Gastroesophageal sphincter (tissue), 4 donors: ENCODE measurements around the gene PDCL3. TPM values are rescaled to one million over a fixed set of nuclear protein-coding genes. Genes with fewer than 3 reads are reported as not detected.

Experiments
- ATAC-seq: fragments of 150-250 bp; one replicate; pipeline ENCODE4 v1.9.1; 2016; ENCODE audit warnings: mild to moderate bottlenecking, moderate library complexity
- H3K27ac ChIP-seq, 4 donors: fragments of 200-600 bp; sonication (generic) in 3 of 4; 1 replicate in 3 of 4; 2 replicates in 1 of 4; pipeline ENCODE4 v1.5.1; 2016 to 2019
- H3K27me3 ChIP-seq: fragments of 200-600 bp; sonication (generic); one replicate; pipeline ENCODE4 v1.5.1; 2019
- H3K36me3 ChIP-seq, 2 donors: fragments of 200-600 bp; sonication (generic); one replicate each; pipeline ENCODE4 v1.5.1; 2019; ENCODE audit warnings: control low read depth in 1 of 2
- H3K4me1 ChIP-seq, 3 donors: fragments of 200-600 bp; sonication (generic); 1 replicate in 2 of 3; 2 replicates in 1 of 3; pipeline ENCODE4 v1.5.1; 2016 to 2019; ENCODE audit warnings: control low read depth in 2 of 3
- H3K4me3 ChIP-seq, 2 donors: fragments of 200-600 bp; sonication (generic); one replicate each; pipeline ENCODE4 v1.5.1; 2019; ENCODE audit warnings: mild to moderate bottlenecking in 1 of 2, moderate library complexity in 1 of 2
- H3K9me3 ChIP-seq, 3 donors: fragments of 200-600 bp; sonication (generic); one replicate each; pipeline ENCODE4 v1.5.1; 2017 to 2019; ENCODE audit warnings: control low read depth in 2 of 3
- EP300 ChIP-seq: sonication (generic); formaldehyde crosslinking; IDR thresholded peaks from one replicate; pipeline ENCODE4 v1.6.1; 2017; ENCODE audit warnings: antibody characterized with exemption, mild to moderate bottlenecking
- POLR2A ChIP-seq, 2 donors: fragments of 450-650 bp; IDR thresholded peaks; one replicate each; pipeline ENCODE4 v1.6.1; 2017; ENCODE audit warnings: antibody characterized with exemption in 2 of 2, mild to moderate bottlenecking in 2 of 2, moderate library complexity in 1 of 2
- POLR2AphosphoS5 ChIP-seq: sonication (generic); formaldehyde crosslinking; IDR thresholded peaks from one replicate; pipeline ENCODE4 v1.6.1; 2017; ENCODE audit warnings: antibody characterized with exemption
- WGBS, 2 donors: methylation state at CpG; one replicate each; pipeline ENCODE4 v1.1.5; 2018; ENCODE audit warnings: low coverage in 1 of 2; 5-methylcytosine and 5-hydroxymethylcytosine counted together
- total RNA-seq, 4 donors: library from RNA; depleted of rRNA; stranded (reverse); fragments of >200 nt; gene quantifications; one replicate each; pipeline ENCODE4 v1.1.0, GENCODE V29; 2016
- TF ChIP-seq, protein P1 (sequence below), 4 experiments: fragments of 200-600 bp in 2 of 4; fragments of 450-650 bp in 2 of 4; sonication (generic) in 1 of 4; IDR thresholded peaks; one replicate each; pipeline ENCODE4 v1.5.1; 2017 to 2019; ENCODE audit warnings: antibody characterized with exemption in 4 of 4, mild to moderate bottlenecking in 2 of 4, moderate library complexity in 2 of 4

Gene PDCL3
- total RNA-seq, 4 donors from 2014 or later = 20.5 to 63.8 (median 42.5) TPM

GRCh38 chr2:100529900-100530299 lies 32.9 kb upstream of the PDCL3 start:
- no peak for ATAC-seq
- H3K4me1 ChIP-seq = no peaks in the 10 kb centered on the region
- no peaks in the 10 kb centered on the region for H3K36me3 ChIP-seq
- no peak overlapping the region for H3K27ac ChIP-seq
- H3K9me3 ChIP-seq = no peaks in the 10 kb centered on the region
- H3K27me3 ChIP-seq = no peaks in the 10 kb centered on the region
- WGBS, 2 donors = 46 to 67% methylated on average over 2 to 6 of the region's 6 CpGs
- TF ChIP-seq POLR2AphosphoS5 (no peak), EP300 (no peak), POLR2A (IDR thresholded peaks at IDR 0.05) (no peak)
- TF ChIP-seq, protein P1, sequence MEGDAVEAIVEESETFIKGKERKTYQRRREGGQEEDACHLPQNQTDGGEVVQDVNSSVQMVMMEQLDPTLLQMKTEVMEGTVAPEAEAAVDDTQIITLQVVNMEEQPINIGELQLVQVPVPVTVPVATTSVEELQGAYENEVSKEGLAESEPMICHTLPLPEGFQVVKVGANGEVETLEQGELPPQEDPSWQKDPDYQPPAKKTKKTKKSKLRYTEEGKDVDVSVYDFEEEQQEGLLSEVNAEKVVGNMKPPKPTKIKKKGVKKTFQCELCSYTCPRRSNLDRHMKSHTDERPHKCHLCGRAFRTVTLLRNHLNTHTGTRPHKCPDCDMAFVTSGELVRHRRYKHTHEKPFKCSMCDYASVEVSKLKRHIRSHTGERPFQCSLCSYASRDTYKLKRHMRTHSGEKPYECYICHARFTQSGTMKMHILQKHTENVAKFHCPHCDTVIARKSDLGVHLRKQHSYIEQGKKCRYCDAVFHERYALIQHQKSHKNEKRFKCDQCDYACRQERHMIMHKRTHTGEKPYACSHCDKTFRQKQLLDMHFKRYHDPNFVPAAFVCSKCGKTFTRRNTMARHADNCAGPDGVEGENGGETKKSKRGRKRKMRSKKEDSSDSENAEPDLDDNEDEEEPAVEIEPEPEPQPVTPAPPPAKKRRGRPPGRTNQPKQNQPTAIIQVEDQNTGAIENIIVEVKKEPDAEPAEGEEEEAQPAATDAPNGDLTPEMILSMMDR (IDR thresholded peaks at IDR 0.05) = no peak
- no peak overlapping the region for H3K4me3 ChIP-seq

GRCh38 chr2:100535855-100536254 lies 26.9 kb upstream of the PDCL3 start:
- Histone ChIP-seq H3K4me1 (no peaks in the 10 kb centered on the region), H3K27ac (no peak overlapping the region), H3K9me3 (no peaks in the 10 kb centered on the region), H3K4me3 (no peak overlapping the region), H3K36me3 (no peaks in the 10 kb centered on the region), H3K27me3 (no peaks in the 10 kb centered on the region)
- no peak for ATAC-seq
- TF ChIP-seq POLR2A (IDR thresholded peaks at IDR 0.05) (no peak), EP300 (no peak), POLR2AphosphoS5 (no peak)
- TF ChIP-seq, protein P1 (IDR thresholded peaks at IDR 0.05) = no peak
- WGBS, 2 donors = 75 to 80% methylated on average over 2 of the region's 2 CpGs

- Histone ChIP-seq H3K36me3 (no peaks in the 10 kb centered on the region), H3K27me3 (no peaks in the 10 kb centered on the region), H3K4me1 (no peaks in the 10 kb centered on the region), H3K4me3 (no peak overlapping the region), H3K9me3 (no peaks in the 10 kb centered on the region), H3K27ac (no peak overlapping the region)
- no peak for TF ChIP-seq POLR2A (IDR thresholded peaks at IDR 0.05)
- no peak for ATAC-seq
- WGBS, 2 donors = 47 to 57% methylated on average over 1 to 3 of the region's 9 CpGs
Observed at GRCh38 chr2:100537918-100538317, 24.9 kb upstream of the PDCL3 start.

GRCh38 chr2:100539221-100539620 lies 23.6 kb upstream of the PDCL3 start:
- TF ChIP-seq, protein P1 (IDR thresholded peaks at IDR 0.05) = no peak
- TF ChIP-seq EP300 (no peak), POLR2AphosphoS5 (no peak), POLR2A (IDR thresholded peaks at IDR 0.05) (no peak)
- no peaks in the 10 kb centered on the region for H3K27me3 ChIP-seq
- no peak overlapping the region for H3K4me3 ChIP-seq
- H3K4me1 ChIP-seq = no peaks in the 10 kb centered on the region
- WGBS, 2 donors = 30% methylated on average over 1 of the region's 1 CpG; no CpG with 5 or more reads in 1 of the 2 donors
- no peaks in the 10 kb centered on the region for H3K36me3 ChIP-seq
- ATAC-seq = no peak
- no peaks in the 10 kb centered on the region for H3K9me3 ChIP-seq
- no peak overlapping the region for H3K27ac ChIP-seq

DNA sequence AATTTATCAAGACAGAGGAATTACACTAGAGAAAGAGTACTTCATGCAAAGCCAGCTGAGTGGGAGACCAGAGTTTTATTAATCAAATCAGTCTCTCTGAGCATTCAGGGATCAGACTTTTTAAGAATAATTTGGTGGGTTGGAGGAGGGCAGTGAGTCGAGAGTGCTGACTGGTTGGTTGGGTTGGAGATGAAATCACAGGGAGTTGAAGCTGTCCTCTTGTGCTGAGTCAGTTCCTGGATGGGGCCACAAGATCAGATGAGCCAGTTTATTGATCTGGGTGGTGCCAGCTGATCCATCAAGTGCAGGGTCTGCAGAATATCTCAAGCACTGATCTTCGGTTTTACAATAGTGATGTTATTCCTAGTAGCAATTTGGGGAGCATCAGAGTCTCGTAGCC lies 21.4 kb upstream of the PDCL3 start:
- H3K4me3 ChIP-seq = no peak overlapping the region
- TF ChIP-seq POLR2AphosphoS5 = no peak
- TF ChIP-seq, protein P1 (IDR thresholded peaks at IDR 0.05) = no peak
- no peak for TF ChIP-seq EP300
- TF ChIP-seq POLR2A (IDR thresholded peaks at IDR 0.05) = no peak
- no peaks in the 10 kb centered on the region for H3K4me1 ChIP-seq
- no peaks in the 10 kb centered on the region for H3K36me3 ChIP-seq
- no peak for ATAC-seq
- no peak overlapping the region for H3K27ac ChIP-seq
- no peaks in the 10 kb centered on the region for H3K9me3 ChIP-seq
- no peaks in the 10 kb centered on the region for H3K27me3 ChIP-seq
- 33 to 58% methylated on average over 2 to 3 of the region's 3 CpGs for WGBS, 2 donors
